EH (cell line): ENCODE measurements around the gene BEST2.

Source experiments
- DNase-seq: peaks from one replicate; pipeline ENCODE4 v3.0.0-alpha.2; 2015; ENCODE audit warnings: low read depth

BEST2 gene

DNA sequence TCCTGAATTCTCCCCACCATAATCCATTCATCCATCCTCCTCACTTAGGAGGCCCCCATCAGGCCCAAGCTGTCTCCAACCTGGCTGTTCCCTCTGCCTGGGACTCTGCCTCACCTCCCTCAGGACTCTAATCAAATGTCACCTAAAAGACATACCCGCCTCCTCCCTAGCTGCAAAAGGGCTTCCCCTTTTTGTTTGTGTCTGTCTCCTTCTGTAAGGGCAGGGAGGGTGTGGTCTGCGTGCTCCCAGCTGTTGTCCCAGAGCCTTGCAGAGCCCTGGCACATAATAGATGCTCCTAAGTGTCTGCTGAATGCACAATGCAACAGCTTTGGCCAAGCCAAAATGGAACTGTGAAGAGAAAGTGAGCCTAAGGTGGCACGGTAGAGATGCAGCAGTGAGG lies 21.5 kb upstream of the BEST2 start:
- DNase-seq: no peak

- no peak for DNase-seq
Measured at GRCh38 chr19:12731337-12731736, 20.3 kb upstream of the BEST2 start.

- peak; percentile 68 for DNase-seq
Measured at GRCh38 chr19:12733369-12734214, 18.0 kb upstream of the BEST2 start.

DNA sequence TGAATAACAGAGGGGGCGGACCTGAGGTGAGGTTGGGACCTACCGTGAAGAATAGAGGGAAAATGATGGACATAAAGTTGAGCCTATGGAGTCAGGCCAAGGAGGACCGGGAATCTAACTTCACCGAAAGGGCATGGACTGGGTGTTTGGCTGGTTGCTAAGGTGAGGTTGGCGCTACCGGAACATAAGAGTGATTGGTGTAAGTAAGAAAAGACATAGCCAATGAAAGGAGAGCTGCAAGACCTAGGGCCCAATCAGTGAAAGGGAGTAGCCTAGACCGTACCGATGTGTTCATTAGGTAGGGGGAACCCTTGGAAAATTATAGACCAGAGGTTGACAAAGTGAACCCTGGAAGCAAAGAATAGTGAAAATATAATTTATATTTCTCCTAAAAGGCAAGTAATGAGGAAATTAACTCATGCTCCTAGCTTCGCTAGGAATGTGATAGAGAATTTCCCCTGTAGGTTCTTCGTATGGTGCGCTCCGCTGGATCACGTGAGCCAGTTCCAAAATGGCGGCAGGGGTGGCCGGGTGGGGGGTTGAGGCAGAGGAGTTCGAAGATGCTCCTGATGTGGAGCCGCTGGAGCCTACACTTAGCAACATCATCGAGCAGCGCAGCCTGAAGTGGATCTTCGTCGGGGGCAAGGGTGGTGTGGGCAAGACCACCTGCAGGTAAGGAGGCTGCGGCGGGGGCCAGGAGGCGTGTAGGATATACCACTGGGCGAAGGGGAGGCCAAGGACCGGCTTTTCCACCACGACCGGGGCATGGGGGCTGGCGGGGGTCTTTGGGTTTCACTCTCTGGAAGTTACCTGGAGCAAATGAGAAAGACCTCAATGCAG lies 14.4 kb upstream of the BEST2 start, which contains the start of gene GET3:
GET3 (plus strand) TSS at position 503 of the 840 bp plus-strand sequence; CDS start at position 512, 9 bp downstream.
- DNase-seq: peak; percentile 100

GRCh38 chr19:12737835-12738351 lies 13.7 kb upstream of the BEST2 start:
- DNase-seq: no peak

GRCh38 chr19:12745166-12745897 lies 6.3 kb upstream of the BEST2 start:
- DNase-seq: no peak

- no peak for DNase-seq
Measured at GRCh38 chr19:12748489-12748888, 3.1 kb upstream of the BEST2 start.

- DNase-seq: peak; percentile 25
Measured at GRCh38 chr19:12749938-12750521, 1.6 kb upstream of the BEST2 start.

DNA sequence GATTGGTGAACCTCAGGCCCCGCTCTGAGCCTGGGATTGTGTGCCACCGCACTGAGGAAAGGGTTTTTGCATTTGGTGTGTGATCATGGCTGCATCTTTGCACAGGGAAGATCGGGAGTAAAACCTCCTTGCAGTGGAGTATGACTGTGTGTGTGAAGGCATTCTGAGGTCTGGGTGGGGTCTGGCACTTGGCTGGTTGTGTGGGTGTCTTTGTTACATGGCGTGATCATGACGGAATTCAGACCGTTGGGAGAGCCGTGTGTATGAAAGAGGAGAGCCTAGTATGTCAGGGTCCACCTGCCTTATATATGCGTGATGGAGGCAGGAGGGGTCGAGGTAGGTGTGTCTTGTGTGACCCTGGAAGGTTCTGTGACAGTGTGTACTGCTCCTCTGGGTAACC lies 740 bp upstream of the BEST2 start:
- no peak for DNase-seq

DNA sequence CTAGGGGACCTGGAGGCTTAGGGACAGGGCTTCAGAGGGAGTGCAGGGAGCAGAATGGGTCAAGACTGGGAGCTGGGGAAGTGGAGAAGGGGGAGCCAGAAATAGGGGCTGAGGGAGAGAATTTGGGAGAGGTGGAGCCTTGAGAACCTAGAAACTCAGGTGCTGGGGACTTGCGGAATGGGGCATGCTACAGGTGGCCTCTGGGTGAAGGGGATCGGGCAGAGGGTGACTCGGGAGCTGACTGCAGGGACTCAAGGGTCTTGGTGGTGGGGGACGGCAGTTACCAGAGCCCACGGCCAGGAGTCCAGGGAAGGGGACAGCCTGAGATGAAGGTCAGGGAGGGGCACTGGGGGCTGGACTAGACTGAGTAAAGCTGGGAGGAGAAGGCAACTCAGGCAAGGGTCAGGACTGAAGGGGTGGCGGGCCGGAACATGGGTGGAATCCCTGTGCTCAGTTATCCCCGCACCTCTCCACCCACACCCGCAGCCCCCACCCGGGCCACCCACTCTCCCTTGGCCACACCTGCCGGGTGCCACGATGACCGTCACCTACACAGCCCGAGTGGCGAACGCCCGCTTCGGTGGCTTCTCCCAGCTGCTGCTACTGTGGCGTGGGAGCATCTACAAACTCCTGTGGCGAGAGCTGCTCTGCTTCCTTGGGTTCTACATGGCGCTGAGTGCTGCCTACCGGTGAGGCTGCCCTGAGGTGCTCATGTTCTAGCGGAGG lies 628 bp downstream of the BEST2 start:
- no peak for DNase-seq

GRCh38 chr19:12754465-12755196 lies 3.0 kb downstream of the BEST2 start:
- no peak for DNase-seq

DNA sequence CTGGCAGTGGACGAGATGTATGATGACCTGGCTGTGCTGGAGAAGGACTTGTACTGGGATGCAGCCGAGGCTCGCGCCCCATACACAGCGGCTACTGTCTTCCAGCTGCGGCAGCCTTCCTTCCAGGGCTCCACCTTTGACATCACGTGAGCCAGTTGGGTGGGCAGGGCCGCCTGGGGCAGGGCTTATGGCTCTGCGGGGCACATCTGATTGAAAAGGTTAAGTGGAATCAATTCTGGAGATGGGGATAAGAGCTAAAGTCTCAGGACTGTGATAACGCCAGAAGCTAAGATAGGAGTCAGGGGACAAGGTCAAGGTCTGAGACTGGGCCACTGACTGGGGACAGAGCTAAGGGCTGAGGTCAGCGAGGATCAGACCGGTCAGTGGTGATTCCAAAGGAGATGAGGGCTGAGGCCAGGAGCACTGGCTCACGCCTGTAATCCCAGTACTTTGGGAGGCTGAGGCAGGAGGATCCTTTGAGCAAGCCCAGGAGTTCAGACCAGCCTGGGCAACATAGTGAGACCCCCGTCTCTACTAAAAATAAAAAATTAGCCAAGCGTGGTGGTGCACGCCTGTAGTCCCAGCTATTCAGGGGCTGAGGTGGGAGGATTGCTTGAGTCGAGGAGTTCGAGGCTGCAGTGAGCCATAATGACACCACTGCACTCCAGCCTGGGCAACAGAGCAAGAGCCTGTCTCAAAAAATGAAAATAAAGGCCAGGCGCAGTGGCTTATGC lies 4.7 kb downstream of the BEST2 start:
- DNase-seq: no peak

DNA sequence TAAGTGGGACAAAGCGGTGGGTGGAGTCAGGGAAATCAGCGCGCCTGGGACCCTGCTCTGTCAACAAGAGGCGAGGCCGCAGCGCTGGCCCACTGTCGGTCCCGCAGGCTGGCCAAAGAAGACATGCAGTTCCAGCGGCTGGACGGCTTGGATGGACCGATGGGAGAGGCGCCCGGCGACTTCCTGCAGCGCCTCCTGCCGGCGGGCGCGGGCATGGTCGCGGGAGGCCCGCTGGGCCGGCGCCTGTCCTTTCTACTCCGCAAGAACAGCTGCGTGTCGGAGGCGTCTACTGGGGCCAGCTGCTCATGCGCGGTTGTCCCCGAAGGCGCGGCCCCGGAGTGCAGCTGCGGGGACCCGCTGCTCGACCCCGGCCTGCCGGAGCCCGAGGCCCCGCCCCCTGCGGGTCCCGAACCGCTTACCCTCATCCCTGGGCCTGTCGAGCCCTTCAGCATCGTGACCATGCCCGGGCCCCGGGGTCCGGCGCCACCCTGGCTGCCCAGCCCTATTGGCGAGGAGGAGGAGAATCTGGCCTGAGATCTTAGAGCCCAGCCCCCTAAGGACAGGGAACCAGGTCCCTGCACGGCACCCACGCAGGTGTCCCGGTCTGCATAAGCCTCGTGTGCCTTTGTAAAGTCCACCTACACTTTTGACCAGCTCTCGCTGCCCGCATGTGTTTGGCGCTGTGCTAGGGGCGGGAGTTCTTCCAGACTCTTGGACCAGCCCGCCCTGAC lies 6.1 kb downstream of the BEST2 start:
- DNase-seq: peak; percentile 72

DNA sequence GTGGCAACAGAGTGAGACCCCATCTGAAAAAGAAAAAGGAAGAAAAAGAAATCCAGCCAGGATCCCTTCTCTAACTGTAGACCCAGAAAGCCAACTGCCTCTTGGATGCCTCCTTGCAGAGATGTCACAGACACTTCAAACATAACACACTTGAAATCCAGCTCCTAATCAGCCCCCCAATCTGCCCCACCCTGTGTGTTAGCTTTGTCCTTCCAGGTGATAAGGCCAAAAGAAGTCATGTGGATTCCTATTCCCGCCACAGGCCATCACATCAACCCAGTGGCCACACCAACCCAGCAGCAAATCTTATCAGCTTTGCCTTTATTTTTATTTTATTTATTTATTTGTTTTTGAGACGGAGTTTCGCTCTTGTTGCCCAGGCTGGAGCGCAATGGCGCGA lies 8.1 kb downstream of the BEST2 start:
- DNase-seq: no peak

DNA sequence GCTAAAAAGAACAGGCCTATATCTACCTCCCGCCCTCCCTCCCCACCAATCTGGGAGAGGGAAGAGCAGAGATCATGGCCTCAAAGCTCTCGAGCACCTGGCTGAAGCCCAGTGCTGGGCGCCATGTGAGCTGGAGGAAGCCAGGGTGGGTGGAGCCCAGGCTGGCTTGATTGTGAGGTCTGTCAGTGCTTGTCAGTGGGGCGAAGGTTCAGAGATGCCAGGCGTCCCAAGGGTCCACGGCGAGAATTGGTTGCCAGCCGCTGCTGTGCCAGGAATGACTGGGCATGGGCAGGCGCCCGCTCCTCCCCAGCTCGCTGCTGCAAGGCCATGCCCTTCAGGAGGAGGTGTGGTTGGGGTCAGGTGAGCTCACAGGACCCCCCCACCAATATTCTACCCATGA lies 11.5 kb downstream of the BEST2 start:
- no peak for DNase-seq

DNA sequence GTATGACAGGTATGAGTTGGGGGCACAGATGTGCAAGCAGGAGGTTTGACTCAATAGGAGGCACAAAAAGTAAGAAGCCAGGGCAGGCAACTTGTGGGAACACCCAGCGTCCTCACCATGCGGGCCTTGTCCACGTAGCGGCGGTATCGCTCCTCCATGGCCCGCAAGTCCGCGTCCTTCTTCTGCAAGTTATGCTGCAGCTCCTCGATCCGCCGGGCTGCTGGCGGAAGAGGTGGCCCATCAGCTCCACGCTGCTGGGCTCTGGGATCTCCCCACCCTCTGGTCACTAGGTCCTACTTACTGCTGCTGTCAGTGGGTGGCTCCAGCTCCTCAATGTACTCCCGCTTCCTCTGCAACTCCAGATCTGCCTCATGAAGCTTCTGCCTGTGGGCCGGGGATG lies 13.1 kb downstream of the BEST2 start:
- no peak for DNase-seq

DNA sequence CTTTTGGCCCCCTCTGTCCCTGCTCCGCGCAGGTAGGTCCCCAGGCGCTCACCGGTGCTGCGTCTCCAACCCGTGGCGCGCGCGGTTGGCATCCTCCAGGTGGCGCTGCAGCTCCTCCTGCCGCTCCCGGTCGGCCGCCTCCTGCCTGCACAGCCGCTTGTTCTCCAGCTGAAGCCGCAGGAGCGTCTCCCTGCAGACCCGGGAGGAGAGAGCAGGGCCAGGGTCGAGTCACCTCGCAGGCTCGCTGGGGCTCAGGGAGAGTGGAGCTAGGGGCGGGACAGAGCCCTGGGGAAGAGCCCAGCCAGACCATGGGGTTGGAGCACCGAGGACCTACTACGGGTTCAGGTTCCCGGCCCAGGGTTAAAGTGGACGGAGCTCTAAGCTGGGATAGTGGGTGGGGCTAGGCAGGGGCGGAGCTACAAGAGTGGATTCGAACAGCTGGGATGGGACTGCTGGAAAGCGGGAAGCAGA lies 14.5 kb downstream of the BEST2 start:
- DNase-seq: peak; percentile 86

DNA sequence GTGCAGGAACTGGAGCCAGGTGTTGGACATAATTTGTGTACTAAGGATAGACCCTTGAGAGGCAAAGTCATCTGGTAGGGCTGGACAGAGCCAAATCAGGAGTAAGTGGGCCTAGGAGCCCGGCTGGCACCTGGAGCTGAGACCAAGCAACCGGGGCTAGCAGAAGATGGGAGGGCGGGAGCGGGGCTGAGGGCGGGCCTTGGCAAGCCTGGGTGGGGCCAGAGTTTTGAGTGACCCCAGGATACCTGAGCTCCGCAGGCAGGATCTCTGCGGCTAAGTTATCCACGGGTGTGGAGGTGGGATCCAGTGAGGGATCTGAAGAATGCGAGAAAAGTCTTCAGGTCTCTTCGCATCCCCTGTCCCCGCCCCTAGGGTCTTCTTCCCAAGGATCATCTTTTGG lies 15.6 kb downstream of the BEST2 start:
- no peak for DNase-seq

- no peak for DNase-seq
Measured at GRCh38 chr19:12767666-12768065, 16.1 kb downstream of the BEST2 start.
